Measurements from ENCODE around the gene APOL3.
"Not testable (repeated sequence)": the region's sequence is repeated elsewhere in the genome, so short reads cannot be mapped to it uniquely, and the experiment has no call there.

The APOL3 gene

GRCh38 chr22:36100134-36100824 lies 60.3 kb downstream of the APOL3 start:
- no peak for DNase-seq (ENCODE audit: low spot score)

DNA sequence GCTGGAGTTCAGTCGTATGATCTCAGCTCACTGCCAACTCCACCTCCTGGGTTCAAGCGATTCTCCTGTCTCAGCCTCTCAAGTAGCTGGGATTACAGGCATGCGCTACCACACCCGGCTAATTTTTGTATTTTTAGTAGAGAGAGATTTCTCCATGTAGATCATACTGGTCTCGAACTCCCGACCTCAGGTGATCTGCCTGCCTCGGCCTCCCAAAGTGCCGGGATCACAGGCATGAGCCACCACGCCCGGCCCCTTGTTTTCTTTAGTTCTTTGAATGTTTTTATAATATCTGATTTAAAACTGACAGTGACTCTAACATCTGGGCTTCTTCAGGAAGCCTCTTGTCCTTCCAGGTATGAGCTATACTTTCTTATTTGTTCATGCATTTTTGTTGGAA lies 61.0 kb downstream of the APOL3 start:
- DNase-seq (ENCODE audit: low spot score) = not testable (repeated sequence)

- DNase-seq (ENCODE audit: low spot score) = no peak
Observed at GRCh38 chr22:36097880-36098279, 62.7 kb downstream of the APOL3 start.

DNA sequence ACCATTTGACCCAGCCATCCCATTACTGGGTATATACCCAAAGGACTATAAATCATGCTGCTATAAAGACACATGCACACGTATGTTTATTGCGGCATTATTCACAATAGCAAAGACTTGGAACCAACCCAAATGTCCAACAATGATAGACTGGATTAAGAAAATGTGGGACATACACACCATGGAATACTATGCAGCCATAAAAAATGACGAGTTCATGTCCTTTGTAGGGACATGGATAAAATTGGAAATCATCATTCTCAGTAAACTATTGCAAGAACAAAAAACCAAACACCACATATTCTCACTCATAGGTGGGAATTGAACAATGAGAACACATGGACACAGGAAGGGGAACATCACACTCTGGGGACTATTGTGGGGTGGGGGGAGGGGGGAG lies 69.8 kb downstream of the APOL3 start:
- not testable (repeated sequence) for DNase-seq (ENCODE audit: low spot score)
